Peyer's patch (tissue), 4 donors: ENCODE measurements around the gene KISS1.

Experiments
- CTCF ChIP-seq, 6 experiments: fragments of 450-650 bp in 4 of 6; fragments of 200-600 bp in 2 of 6; sonication (generic) in 1 of 6; IDR thresholded peaks; one replicate each; pipeline ENCODE4 v1.5.1; 2017 to 2019; ENCODE audit warnings: antibody characterized with exemption in 6 of 6, mild to moderate bottlenecking in 3 of 6, moderate library complexity in 1 of 6
- POLR2A ChIP-seq, 2 donors: fragments of 450-650 bp; IDR thresholded peaks; one replicate each; pipeline ENCODE4 v1.5.1; 2017; ENCODE audit warnings: antibody characterized with exemption in 2 of 2, mild to moderate bottlenecking in 2 of 2, moderate library complexity in 2 of 2

- TF ChIP-seq POLR2A (IDR thresholded peaks at IDR 0.05) (no peak), CTCF (IDR thresholded peaks at IDR 0.05) (no peak)
These were observed 44.8 kb upstream of the KISS1 start for GRCh38 chr1:204241050-204241449.
